ENCODE measurements around the gene IFITM5. TPM values are rescaled to one million over a fixed set of nuclear protein-coding genes. Genes with fewer than 3 reads are reported as not detected.

IFITM5 gene
- total and polyA plus RNA-seq, 4 donors = not detected

GRCh38 chr11:285894-286220, 13.5 kb downstream of the IFITM5 start:
- DNase-seq = no peak
- WGBS, 2 donors = 87 to 98% methylated on average over 8 of the region's 8 CpGs

GRCh38 chr11:285021-285893, 14.1 kb downstream of the IFITM5 start:
- Histone ChIP-seq H3K4me3 (no peak overlapping the region), H3K36me3 (ENCODE audit: control insufficient read depth in 4 of 4, insufficient read depth in 4 of 4, low read length in 4 of 4) (no peaks in the 10 kb centered on the region), H3K27ac (ENCODE audit: low read depth in 1 of 2, low read length in 1 of 2) (no peak overlapping the region), H3K9ac (ENCODE audit: insufficient read depth in 1 of 2, low read length in 2 of 2) (no peak overlapping the region), H3K9me3 (ENCODE audit: control insufficient read depth in 4 of 4, insufficient read depth in 3 of 4, low read length in 3 of 4) (no peaks in the 10 kb centered on the region), H3K4me1 (ENCODE audit: control insufficient read depth in 5 of 5, insufficient read depth in 5 of 5, low read length in 5 of 5) (peaks cover 0 to 14% (median 0%) of the 10 kb centered on the region in 5 donors), H3K27me3 (ENCODE audit: control insufficient read depth in 3 of 3, insufficient read depth in 3 of 3, low read length in 2 of 3) (peaks cover 0 to 51% (median 39%) of the 10 kb centered on the region in 3 donors)
- TF ChIP-seq CTCF (IDR thresholded peaks at IDR 0.05; ENCODE audit: control extremely low read depth, extremely low read depth) = no peak
- ATAC-seq (ENCODE audit: insufficient read depth, low FRiP score) = no peak
- no peak for DNase-seq
- 87 to 92% methylated on average over 25 to 29 of the region's 29 CpGs for WGBS, 2 donors

More at GRCh38 chr11:285894-286220, 13.5 kb downstream of the IFITM5 start:
- H3K9me3 ChIP-seq (ENCODE audit: control insufficient read depth in 4 of 4, insufficient read depth in 3 of 4, low read length in 3 of 4) = no peaks in the 10 kb centered on the region
- ATAC-seq (ENCODE audit: insufficient read depth, low FRiP score) = no peak
- no peak overlapping the region for H3K4me3 ChIP-seq
- H3K27me3 ChIP-seq (ENCODE audit: control insufficient read depth in 3 of 3, insufficient read depth in 3 of 3, low read length in 2 of 3) = peaks cover 0 to 47% (median 36%) of the 10 kb centered on the region in 3 donors
- peaks cover 0 to 13% (median 0%) of the 10 kb centered on the region in 5 donors for H3K4me1 ChIP-seq (ENCODE audit: control insufficient read depth in 5 of 5, insufficient read depth in 5 of 5, low read length in 5 of 5)
- no peak overlapping the region for H3K27ac ChIP-seq (ENCODE audit: low read depth in 1 of 2, low read length in 1 of 2)
- no peak for TF ChIP-seq CTCF (IDR thresholded peaks at IDR 0.05; ENCODE audit: control extremely low read depth, extremely low read depth)
- peaks cover 0 to 2% (median 0%) of the 10 kb centered on the region in 4 donors for H3K36me3 ChIP-seq (ENCODE audit: control insufficient read depth in 4 of 4, insufficient read depth in 4 of 4, low read length in 4 of 4)
- no peak overlapping the region for H3K9ac ChIP-seq (ENCODE audit: insufficient read depth in 1 of 2, low read length in 2 of 2)

- Histone ChIP-seq H3K36me3 (ENCODE audit: control insufficient read depth in 4 of 4, insufficient read depth in 4 of 4, low read length in 4 of 4) (no peaks in the 10 kb centered on the region), H3K9ac (ENCODE audit: insufficient read depth in 1 of 2, low read length in 2 of 2) (no peak overlapping the region), H3K9me3 (ENCODE audit: control insufficient read depth in 4 of 4, insufficient read depth in 3 of 4, low read length in 3 of 4) (no peaks in the 10 kb centered on the region), H3K27ac (ENCODE audit: low read depth in 1 of 2, low read length in 1 of 2) (no peak overlapping the region), H3K27me3 (ENCODE audit: control insufficient read depth in 3 of 3, insufficient read depth in 3 of 3, low read length in 2 of 3) (peaks cover 0 to 55% (median 39%) of the 10 kb centered on the region in 3 donors), H3K4me1 (ENCODE audit: control insufficient read depth in 5 of 5, insufficient read depth in 5 of 5, low read length in 5 of 5) (peaks cover 0 to 18% (median 0%) of the 10 kb centered on the region in 5 donors), H3K4me3 (no peak overlapping the region)
- ATAC-seq (ENCODE audit: insufficient read depth, low FRiP score) (no peak), DNase-seq (no peak)
- WGBS, 2 donors = 89 to 91% methylated on average over 24 of the region's 24 CpGs
- TF ChIP-seq CTCF (IDR thresholded peaks at IDR 0.05; ENCODE audit: control extremely low read depth, extremely low read depth) = no peak
Measured at GRCh38 chr11:284105-285020, 15.0 kb downstream of the IFITM5 start.

Measured in lung (tissue), 12 donors.